A549 treated with CORT108297 at 1 μM for 4 hours (cell line): ENCODE measurements around the gene SOX15. TPM values are rescaled to one million over a fixed set of nuclear protein-coding genes. Genes with fewer than 3 reads are reported as not detected.

Source experiments
- total RNA-seq: library from RNA; stranded (reverse); fragments of 200-300 nt; extraction: Qiagen RNA extraction; gene quantifications from 5 replicates; pipeline ENCODE4 v1.2.3, GENCODE V29; 2022

SOX15 gene
- total RNA-seq: 0.33 to 0.44 TPM (median 0.41 TPM) in 4 of 5 replicates, not detected in the other

DNA sequence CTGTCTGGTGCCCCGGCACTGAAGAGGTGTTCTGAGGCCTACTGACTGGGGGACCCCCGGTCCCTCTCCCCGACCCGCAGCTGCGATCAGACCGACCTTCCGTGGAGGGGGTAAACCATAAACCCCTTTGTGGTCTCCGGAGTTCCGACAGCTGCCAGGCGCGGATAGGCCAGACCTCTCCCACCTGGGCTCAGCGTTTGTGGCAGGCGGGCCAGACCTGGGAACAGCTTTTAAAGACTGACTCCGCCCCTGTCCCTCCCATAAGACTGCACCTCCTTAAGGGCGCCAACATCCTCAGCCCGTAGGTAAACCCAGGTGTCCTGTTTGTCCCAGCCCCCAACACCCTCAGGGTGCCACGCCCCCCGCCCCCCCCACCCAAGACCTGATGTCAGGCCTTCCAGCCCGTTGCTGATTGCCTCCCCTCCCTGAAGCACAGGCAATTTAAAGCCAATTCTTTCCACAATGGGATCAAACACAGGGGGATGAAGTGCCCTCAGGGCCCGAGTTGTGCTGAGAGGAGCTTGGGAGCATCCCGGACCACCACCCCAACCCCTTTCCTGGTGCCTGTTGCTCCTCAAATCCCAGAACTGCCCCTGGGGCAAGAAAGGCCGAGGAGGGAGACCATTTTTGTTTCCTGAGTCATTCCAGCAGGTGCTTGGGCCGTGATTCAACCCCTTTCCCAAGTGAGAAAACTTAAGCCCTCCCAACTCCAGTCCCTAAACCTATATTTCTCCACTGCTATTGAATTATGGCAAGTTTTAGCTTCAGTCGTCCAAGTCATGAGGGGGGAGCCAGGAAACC is at the start of gene SOX15:
SOX15 (minus strand) TSS at position 204 of the 801 bp plus-strand sequence. CDS start 418 bp downstream, outside the sequence.

GRCh38 chr17:7629939-7630571 is 40.2 kb upstream of the SOX15 start, which contains the start of gene SHBG:
TSS of gene SHBG (plus strand) at chr17:7630135. CDS start at chr17:7630173, 38 bp downstream.

GRCh38 chr17:7627250-7628121 is 37.6 kb upstream of the SOX15 start, which contains the start of gene SAT2:
TSS of gene SAT2 (minus strand) at chr17:7627821. CDS start at chr17:7627635, 186 bp downstream.

DNA sequence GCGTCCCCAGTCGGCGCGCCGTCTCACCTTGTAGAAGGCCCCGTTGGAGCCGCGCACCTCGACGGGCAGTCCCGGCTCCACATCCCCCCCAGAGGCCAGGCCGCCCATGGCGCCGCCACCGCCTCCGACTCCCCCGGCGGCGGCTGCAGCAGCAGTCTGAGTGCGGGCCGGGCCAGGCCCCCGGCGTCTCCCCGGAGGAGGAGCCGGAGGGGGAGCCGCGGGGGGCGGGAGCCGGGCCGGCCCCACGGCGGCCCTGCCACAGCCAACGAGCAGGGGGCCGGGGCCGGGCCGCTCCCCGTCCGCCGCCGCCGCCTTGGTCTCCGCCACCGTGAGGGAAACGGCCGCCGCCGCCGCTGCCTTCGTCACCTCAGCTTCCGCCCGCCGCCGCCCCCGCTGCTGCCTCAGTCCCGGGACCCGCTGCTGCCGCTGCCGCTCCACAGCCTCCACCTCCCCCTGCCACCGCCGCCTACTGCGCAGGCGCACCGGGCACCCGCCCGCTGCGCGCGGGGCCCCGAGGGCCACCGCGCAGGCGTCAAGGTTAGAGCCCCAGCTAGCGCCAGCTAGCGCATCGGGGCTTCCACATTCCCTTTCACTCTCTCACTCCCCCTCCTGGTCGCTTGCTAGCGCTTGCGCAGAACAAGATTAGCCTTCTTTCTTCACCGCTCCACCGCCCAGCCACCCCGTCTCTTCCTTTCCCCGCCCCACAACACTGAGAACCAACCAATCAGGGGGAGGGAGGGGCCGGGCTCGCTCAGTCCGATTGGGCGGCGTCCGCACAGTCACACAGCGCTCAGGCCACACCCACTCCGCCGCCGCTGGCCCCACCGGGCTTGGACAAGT is 24.8 kb upstream of the SOX15 start, which contains the start of gene FXR2:
FXR2 (minus strand) TSS at position 473 of the 840 bp plus-strand sequence; CDS start at position 108, 365 bp downstream.

DNA sequence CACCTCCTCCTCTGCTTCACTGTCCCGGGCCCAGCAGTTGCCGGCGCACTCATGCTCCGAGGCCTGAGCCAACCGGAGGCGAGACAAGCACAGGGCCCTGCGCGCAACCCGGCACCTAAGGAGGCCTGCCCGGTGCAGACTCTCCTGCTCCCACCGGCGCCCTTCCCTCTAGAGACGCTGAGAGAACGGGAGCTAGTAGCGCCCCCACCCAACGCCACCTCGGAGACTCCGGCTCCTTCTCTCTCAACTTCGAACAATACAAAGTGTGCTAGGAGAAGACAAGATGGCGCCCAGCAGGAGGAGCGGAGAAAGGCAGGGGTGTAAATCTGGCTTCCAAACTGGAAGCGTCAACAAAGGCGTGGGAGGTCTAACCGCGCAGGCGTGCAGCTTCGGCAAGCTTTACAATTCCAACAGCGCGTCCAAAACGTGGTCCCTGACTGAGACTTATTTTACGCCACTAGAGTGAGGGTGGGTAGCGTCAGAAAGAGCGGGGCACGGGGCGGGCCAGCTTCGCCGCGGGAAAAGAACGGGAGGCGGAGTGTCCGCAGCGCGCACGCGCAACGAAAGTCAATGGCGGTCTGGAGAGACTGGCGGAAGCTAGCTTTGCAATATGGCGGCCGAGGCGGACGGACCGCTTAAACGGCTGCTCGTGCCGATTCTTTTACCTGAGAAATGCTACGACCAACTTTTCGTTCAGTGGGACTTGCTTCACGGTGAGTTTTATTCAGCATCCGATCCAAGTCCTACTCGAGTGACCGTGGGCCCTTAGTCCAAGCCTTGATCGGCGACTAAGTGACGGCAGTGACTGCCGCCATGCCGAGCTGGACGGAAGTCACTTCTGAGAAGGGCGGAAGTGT is 6.4 kb downstream of the SOX15 start, which contains the start of gene MPDU1:
MPDU1 (plus strand) TSS at position 600 of the 857 bp plus-strand sequence; CDS start at position 611, 11 bp downstream.

DNA sequence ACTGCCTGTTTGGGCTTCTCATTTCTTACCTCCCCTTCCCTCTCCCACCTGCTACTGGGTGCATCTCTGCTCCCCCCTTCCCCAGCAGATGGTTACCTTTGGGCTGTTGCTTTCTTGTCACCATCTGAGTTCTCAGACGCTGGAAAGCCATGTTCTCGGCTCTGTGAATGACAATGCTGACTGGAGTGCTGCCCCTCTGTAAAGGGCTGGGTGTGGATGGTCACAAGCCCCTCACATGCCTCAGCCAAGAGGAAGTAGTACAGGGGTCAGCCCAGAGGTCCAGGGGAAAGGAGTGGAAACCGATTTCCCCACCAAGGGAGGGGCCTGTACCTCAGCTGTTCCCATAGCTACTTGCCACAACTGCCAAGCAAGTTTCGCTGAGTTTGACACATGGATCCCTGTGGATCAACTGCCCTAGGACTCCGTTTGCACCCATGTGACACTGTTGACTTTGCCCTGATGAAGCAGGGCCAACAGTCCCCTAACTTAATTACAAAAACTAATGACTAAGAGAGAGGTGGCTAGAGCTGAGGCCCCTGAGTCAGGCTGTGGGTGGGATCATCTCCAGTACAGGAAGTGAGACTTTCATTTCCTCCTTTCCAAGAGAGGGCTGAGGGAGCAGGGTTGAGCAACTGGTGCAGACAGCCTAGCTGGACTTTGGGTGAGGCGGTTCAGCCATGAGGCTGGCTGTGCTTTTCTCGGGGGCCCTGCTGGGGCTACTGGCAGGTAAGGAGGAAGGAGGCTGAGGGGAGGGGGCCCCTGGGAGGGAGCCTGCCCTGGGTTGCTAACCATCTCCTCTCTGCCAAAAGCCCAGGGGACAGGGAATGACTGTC is 10.7 kb downstream of the SOX15 start, which contains the start of gene CD68:
CD68 (plus strand) TSS at position 638 of the 833 bp plus-strand sequence; CDS start at position 678, 40 bp downstream.

DNA sequence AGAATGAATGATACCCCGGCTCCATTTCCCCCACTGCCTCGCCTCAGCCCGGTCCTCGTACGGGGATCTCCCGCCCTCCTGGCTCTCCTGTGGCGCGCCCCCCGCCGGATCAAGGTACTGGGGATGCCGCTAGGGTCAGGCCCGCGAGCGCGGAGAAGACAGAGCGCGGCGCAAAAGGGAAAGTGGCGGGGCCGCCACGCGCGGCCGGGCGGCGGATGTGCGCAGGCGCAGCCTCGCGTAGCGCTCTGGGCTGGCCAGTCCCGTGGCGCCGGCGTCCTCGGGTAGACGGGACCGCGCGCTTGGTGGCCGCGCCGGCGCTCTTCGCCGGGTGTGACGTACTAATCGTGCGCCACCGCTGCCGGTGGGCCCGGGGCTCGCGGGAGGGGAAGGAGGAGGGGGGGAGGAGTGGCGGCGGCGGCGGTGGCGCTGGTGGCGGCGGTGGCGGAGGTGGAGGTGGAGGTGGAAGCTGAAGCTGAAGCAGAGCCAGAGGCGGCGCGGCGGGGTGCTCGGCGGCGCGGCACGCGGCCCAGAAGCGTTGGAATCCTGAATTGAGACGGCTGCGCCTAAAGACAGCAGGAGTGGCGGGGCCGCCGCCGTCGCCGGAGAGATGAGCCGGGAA is 28.2 kb downstream of the SOX15 start, which contains the start of gene SENP3:
SENP3 (plus strand) TSS at position 331 of the 619 bp plus-strand sequence. CDS start 1,158 bp downstream, outside the sequence.

GRCh38 chr17:7558544-7559319 is 31.2 kb downstream of the SOX15 start, which contains the start of gene TNFSF13:
TSS of gene TNFSF13 (plus strand) at chr17:7558750. CDS start at chr17:7559040, 290 bp downstream.

GRCh38 chr17:7548585-7549400 is 41.1 kb downstream of the SOX15 start, which contains the start of gene TNFSF12:
TSS of gene TNFSF12 (plus strand) at chr17:7549058. CDS start at chr17:7549154, 96 bp downstream.

Other genes with a start within 250 kb of the SOX15 start
- gene KCTD11, start 237.9 kb downstream of the SOX15 start, total RNA-seq: 11.8 to 15.9 TPM (median 13.7 TPM) in 5 replicates
- not detected in 5 replicates for gene TMEM95, start 234.9 kb downstream of the SOX15 start, total RNA-seq
- gene TNK1, start 209.0 kb downstream of the SOX15 start, total RNA-seq: 1.3 to 2.0 TPM (median 1.7 TPM) in 5 replicates
- gene PLSCR3, start 195.6 kb downstream of the SOX15 start, total RNA-seq: 37.4 to 45.9 TPM (median 43.5 TPM) in 5 replicates
- gene TMEM256, start 186.0 kb downstream of the SOX15 start, total RNA-seq: 177 to 231 TPM (median 209 TPM) in 5 replicates
- 12.1 to 21.2 TPM (median 19.3 TPM) in 5 replicates for gene NLGN2, start 182.2 kb downstream of the SOX15 start, total RNA-seq
- 0.13 TPM in 1 of 5 replicates, not detected in the others for gene SPEM1, start 169.8 kb downstream of the SOX15 start, total RNA-seq
- gene SPEM2, start 164.5 kb downstream of the SOX15 start, total RNA-seq: 0.05 to 0.10 TPM (median 0.08 TPM) in 4 of 5 replicates, not detected in the other
- gene SPEM3, start 161.2 kb downstream of the SOX15 start, total RNA-seq: 0.04 to 0.06 TPM in 2 of 5 replicates, not detected in the others
- gene TMEM102, start 154.7 kb downstream of the SOX15 start, total RNA-seq: 11.2 to 15.4 TPM (median 13.9 TPM) in 5 replicates
- gene FGF11, start 150.6 kb downstream of the SOX15 start, total RNA-seq: 0.92 to 1.6 TPM (median 1.4 TPM) in 5 replicates
- gene CHRNB1, start 145.0 kb downstream of the SOX15 start, total RNA-seq: 5.2 to 9.8 TPM (median 8.8 TPM) in 5 replicates
- gene ZBTB4, start 110.5 kb downstream of the SOX15 start, total RNA-seq: 19.8 to 26.8 TPM (median 24.2 TPM) in 5 replicates
- not detected in 5 replicates for gene SLC35G6, start 108.6 kb downstream of the SOX15 start, total RNA-seq
- gene POLR2A, start 105.7 kb downstream of the SOX15 start, total RNA-seq: 65.7 to 84.9 TPM (median 82.6 TPM) in 5 replicates
- 9.8 to 14.0 TPM (median 12.8 TPM) in 5 replicates for gene TNFSF12, start 41.0 kb downstream of the SOX15 start, total RNA-seq
- 0.61 to 0.79 TPM (median 0.68 TPM) in 5 replicates for gene TNFSF13, start 31.3 kb downstream of the SOX15 start, total RNA-seq
- gene SENP3, start 28.2 kb downstream of the SOX15 start, total RNA-seq: 97.6 to 109 TPM (median 105 TPM) in 5 replicates
- 30.8 to 38.1 TPM (median 35.8 TPM) in 5 replicates for gene CD68, start 10.5 kb downstream of the SOX15 start, total RNA-seq
- gene MPDU1, start 6.2 kb downstream of the SOX15 start, total RNA-seq: 112 to 141 TPM (median 120 TPM) in 5 replicates
- 51.9 to 64.2 TPM (median 60.4 TPM) in 5 replicates for gene FXR2, start 24.8 kb upstream of the SOX15 start, total RNA-seq
- gene SAT2, start 37.7 kb upstream of the SOX15 start, total RNA-seq: 64.3 to 90.5 TPM (median 85.4 TPM) in 5 replicates
- 0.35 to 1.0 TPM (median 0.66 TPM) in 5 replicates for gene SHBG, start 40.0 kb upstream of the SOX15 start, total RNA-seq
- gene ATP1B2, start 60.8 kb upstream of the SOX15 start, total RNA-seq: 0.14 to 0.40 TPM (median 0.21 TPM) in 5 replicates
- 49.0 to 53.9 TPM (median 51.0 TPM) in 5 replicates for gene TP53, start 97.4 kb upstream of the SOX15 start, total RNA-seq
- 33.2 to 50.4 TPM (median 45.9 TPM) in 5 replicates for gene WRAP53, start 98.4 kb upstream of the SOX15 start, total RNA-seq
- 1.1 to 1.6 TPM (median 1.5 TPM) in 5 replicates for gene EFNB3, start 115.1 kb upstream of the SOX15 start, total RNA-seq
- gene DNAH2, start 127.7 kb upstream of the SOX15 start, total RNA-seq: 0.01 to 0.05 TPM (median 0.01 TPM) in 3 of 5 replicates, not detected in the others
- 14.0 to 19.7 TPM (median 16.6 TPM) in 5 replicates for gene KDM6B, start 244.1 kb upstream of the SOX15 start, total RNA-seq